ENCODE results near the gene TRNP1.
"Not testable (repeated sequence)": the region's sequence is repeated elsewhere in the genome, so short reads cannot be mapped to it uniquely, and the experiment has no call there.

Gene TRNP1

DNA sequence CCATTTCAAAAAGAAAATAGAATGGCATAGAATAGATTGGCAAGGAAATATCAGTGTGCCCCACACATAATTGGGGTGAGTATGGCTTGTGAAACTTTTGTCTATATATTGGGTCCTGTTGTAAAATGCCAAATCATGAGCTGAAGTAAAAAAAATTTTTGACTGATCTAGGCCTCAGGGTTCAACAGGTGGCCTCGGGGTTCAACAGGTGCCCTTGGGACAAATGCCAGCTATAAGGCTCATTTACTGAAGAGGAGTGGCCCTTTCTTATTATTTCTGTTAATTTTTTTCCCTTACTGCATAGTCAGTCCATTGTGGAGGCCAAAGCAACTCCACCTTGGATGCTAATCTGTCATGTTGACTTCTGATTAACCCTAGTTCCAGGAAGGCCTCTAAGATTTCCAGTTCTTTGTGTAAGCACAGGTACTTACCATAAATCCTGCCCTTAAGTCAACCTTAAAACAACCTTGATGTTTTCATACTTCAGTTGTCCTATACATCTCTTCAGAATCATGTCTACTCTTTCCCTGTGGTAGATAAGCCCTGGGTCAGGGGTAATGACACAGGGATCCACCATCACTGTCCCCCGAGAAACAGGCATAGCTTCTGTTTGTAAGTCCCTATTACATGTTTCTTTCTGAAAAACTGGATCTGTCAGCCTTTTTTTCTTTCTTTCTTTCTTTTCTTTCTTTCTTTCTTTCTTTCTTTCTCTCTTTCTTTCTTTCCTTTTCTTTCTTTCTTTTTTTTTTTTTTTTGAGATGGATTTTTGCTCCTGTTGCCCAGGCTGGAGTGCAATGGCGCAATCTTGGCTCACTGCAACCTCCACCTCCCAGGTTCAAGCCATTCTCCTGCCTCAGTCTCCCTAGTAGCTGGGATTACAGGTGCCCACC lies 16.6 kb upstream of the TRNP1 start:
- no peak for DNase-seq

DNA sequence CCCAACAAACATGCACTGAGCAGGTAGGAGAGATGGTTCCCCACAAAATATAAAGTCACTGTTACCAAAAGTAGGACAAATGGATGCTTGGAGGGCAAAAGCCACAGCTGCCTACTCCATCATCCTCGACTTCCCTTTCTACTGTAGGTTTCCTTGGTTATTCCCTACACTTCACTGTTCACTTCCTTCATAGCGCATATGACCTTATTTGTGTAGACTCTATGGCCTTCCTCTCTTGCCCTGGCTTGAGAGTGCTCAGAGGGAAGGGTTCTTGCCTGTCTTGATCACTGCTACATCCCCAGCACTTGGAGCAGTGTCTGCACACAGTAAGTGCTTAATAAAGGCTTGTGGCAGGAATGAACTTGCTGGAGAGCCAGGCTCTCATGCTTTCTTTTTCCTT lies 14.6 kb upstream of the TRNP1 start:
- DNase-seq, result no peak

DNA sequence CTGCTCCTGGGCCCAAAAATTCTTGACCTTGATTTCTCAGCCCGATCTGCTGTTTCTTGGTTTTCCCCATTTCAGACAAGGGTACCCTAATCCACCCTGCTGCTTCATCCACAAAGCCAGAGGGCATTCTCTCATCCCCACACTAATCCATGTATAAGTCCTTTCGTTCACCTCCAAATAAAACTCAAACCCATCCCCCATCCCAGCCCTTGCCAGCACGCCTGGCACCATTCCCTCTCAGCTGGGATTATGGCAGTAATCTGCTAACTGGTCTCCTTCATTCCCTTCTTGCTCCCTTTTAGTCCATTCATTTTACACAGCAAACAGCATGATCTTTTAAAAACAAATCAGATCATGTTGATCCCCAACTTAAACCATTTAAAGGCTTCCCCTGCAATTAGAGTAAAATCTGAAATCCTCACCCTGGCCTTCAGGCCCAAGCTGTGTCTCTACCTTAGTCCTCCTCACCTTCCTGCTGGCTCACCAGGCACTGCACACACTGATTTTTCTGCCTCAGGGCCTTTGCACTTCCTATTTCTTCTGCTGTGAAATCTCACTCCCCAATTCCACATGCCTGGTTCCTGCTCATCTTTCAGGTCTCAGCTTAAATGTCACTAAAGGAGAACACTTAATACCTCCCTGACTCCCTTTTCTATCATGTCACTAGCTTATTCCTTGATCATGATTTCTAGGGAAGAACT lies 12.2 kb upstream of the TRNP1 start:
- DNase-seq, result no peak

DNA sequence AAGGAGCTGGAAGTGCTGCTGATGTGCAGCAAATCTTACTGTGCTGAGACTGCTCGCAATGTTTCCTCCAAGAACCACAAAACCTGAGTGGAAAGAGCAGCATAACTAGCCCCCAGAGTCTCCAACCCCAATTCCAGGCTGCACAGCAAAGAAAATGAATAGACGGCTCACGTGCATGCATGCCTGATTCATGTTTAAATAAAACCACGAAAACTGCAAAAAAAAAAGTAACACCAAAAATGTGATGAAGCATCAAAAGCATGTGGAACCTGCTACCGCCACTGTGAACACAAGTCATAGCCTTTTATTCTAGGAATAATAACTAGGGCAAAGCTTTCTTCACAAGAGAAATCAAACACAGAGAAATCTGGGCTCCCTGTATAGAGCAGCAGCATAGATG lies 9.6 kb upstream of the TRNP1 start:
- no peak for DNase-seq

DNA sequence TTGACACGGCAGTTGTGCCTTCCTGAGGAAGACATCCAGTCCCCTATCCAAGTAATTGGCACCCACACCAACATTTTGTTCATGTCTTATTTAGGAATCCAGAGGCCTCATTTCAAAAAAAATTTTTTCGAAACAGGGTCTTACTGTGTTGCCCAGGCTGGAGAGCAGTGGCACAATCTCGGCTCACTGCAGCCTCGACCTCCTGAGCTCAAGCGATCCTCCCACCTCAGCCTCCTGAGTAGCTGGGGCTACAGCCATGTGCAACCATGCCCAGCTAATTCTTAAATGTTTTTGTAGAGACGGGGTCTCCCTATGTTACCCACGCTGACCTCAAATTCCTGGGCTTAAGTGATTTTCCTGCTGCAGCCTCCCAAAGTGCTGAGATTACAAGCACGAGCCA lies 9.2 kb upstream of the TRNP1 start:
- DNase-seq, result no peak

DNA sequence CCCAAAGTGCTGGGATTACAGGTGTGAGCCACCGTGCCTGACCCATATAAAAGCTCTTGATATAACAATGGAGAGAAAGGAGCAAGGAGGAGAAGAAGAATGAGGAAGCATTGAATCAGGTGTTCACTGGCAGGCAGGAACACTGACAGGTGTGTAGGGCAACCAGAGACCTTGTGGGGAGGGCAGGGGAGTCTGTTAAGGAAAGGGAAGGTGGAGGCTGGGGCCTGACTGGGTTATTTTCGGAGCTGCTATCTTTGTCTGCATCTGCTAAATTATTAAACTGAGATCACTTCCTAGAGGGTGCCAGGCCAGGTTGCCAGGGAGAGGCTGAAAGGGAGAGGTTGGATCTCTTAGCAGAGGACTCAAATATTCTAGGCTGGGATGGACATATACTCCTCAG lies 6.8 kb upstream of the TRNP1 start:
- DNase-seq, result no peak

DNA sequence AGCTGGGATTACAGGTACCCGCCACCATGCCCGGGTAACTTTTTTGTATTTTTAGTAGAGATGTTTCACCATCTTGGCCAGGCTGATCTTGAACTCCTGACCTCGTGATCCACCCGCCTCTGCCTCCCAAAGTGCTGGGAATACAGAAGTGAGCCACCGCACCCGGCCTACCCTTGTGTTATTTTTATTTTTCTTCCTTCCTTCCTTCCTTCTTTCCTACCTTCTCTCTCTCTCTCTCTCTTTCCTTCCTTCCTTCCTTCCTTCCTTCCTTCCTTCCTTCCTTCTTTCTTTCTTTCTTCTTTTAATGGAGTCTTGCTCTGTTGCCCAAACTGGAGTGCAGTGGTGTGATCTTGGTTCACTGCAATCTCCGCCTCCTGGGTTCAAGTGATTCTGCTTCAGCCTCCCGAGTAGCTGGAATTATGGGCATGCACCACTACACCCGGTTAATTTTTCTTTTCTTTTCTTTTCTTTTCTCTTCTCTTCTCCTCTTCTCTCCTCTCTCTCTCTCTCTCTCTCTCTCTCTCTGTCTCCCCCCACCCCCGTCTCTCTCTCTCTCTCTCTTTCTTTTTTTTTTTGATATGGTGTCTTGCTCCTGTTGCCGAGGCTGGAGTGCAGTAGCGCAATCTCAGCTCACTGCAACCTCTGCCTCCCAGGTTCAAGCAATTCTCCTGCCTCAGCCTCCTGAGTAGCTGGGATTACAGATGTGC lies 3.9 kb upstream of the TRNP1 start:
- DNase-seq, result not testable (repeated sequence)

DNA sequence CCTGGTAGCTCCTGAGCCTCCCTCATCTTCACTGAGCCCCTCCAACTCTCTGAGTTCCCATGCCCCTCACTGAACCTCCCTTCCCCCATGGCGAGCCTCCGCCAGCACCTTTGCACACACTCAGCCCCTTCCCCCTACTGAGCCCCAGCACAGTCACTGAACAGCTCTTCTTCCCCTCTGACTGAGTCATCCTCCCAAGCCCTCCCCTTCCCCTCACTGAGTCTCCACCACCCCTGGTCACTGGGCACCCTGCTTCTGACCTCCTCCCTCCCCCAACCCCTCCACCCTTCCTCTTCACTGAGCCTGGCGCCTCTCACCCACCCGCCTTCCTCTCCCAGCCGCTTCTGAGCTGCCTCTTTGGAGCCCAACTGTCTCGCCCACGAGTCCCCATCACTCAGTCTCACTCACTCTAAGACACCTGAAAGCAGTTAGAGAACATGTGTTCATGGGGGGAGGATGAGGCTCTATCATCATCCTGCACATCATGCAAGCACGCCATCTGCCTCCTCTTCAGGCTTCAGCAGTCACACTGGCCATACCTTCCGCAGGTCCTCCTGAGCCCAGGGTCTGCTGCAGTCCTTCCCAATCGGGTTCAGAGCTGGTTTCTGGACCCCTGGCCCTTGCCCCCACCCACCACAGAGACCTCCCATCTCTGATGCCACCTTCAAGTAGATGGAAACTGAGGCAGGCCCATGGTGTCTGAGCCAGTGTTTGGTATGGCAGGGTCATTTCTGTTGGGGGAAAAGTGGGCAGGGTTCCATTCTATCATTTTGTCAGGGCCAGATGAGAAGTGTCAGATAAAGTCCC lies 2.0 kb upstream of the TRNP1 start:
- DNase-seq, result peak; percentile 9

DNA sequence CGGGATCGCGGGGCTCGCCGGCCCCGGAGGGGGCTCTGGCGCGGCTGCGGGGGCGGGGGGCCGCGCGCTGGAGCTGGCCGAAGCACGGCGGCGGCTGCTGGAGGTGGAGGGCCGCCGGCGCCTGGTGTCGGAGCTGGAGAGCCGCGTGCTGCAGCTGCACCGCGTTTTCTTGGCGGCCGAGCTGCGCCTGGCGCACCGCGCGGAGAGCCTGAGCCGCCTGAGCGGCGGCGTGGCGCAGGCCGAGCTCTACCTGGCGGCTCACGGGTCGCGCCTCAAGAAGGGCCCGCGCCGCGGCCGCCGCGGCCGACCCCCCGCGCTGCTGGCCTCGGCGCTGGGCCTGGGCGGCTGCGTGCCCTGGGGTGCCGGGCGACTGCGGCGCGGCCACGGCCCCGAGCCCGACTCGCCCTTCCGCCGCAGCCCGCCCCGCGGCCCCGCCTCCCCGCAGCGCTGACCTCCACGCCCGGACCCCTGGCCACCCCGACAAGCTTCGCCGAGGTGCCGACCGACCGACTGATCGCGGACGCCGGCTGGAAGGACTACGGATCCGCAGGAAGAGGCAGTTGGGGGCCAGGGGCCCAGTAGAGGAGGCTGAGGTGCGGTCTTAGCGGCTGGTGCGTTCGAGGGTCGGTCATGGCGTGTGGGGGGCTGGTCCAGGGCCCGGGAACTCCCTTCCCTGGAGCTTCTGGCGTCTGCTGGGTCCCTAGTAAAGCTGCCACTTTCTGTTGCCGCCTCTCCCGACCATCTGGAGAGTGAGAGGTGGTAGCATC lies 711 bp downstream of the TRNP1 start:
- DNase-seq, result peak; percentile 14

DNA sequence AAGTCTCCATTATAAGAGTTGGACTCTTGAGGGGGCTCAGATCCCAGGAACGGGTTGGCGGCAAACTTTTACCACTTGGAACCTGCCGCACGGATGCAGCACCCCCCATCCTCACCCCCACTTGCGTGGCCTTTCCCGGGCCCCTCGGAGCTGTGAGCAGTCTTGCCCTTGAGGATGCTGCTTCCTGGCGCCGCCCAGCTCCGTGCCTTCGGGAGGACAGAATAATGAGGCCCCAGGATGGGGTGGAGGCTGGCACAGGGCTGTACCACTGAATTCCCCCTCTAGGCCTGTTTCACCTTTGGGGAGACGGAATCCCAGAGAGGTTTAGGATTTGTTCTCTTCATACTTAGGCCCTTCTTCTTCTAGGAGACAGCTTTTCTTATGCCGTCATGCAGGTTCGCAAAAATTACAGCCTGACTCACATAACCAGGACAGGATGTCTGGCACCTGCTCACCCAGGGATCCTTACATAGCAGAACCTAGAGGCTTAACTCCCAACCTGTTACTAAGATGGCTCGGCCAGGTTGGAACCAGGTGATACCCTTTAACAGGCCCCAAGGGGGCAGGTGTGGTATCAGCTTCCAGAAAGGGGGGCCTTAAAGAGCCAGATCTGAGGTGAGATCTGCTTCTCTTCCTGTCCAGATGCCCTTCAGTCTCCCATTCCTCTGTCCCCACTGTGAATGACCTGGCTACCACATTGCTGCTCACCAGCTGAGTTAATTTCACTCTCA lies 1.5 kb downstream of the TRNP1 start:
- no peak for DNase-seq

DNA sequence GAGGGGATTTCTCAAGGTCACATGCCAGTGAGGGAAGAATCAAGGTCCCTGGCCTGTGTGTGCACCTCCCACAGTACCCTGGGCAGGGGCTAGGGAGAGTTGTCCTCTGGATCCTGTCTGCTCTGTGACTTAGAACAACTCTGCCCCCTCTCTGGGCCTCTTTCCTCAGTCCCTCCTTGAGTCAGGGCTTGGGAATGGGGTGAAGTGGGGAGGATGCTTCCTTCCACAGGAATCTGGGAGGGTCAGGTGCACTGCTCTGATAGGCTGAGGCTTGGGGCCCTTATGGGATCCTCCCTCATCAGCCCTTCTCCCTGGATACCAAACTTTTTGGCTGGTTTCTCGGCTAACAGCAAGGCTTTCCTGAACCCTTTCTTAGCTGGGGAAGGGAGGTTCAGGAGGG lies 2.5 kb downstream of the TRNP1 start:
- DNase-seq, result no peak

DNA sequence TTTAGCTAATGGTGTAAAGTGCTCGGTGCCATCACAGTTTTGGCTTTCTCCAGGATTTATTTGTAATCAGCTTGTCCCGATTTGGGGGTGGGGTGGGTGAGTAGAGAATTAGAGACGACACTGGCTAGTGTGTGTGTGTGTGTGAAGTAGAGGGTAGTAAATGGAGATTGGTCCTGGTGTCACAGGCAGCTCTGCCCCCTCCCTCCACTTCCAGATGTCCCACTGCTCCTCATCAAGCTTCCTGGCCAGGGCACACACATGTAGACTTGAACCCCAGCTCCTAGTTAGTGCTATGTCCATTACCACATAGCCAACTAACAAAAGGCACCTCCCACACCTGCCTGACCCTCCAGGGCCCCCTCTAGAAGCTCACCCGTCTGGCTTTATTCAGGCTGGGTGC lies 3.2 kb downstream of the TRNP1 start:
- no peak for DNase-seq

DNA sequence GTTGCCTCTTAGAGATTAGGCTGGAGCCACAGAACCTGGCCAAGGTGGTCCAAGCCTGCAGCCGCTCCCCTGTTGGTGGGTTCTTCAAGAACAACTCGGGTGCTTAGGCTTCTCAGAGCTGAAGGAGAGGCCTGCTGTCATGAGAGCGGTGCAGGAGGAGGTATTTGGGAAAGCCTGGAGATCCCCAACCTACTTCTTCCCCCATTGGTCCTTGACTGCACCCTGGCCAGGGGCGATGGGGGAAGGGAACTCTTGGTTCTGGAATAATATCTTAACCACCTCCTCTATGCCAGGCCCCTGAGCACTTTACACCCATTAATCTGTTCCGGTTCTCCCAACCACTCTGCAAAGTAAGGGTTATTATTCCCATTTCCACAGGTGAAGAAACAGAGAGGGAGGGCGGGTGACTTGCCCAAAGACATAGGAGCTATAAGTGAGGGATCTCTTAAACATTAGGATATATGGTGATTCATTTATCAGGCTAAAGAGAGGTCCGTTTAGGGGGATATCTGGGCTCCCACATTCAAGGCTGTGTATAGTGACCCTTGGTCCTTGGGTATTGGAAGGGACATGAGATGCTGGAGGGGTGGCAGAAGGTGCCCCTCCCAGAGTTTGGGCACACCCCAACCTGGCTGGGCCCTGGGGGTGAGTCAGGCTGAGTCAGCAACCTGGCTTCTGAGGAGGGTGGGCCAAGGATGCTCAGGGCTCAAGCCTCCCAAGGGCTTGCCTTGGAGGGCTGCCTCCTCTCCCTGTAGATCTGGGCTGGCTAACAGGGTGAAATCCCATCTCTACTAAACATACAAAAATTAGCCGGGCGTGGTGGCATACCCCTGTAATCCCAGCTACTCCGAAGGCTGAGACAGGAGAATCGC lies 5.2 kb downstream of the TRNP1 start:
- no peak for DNase-seq

DNA sequence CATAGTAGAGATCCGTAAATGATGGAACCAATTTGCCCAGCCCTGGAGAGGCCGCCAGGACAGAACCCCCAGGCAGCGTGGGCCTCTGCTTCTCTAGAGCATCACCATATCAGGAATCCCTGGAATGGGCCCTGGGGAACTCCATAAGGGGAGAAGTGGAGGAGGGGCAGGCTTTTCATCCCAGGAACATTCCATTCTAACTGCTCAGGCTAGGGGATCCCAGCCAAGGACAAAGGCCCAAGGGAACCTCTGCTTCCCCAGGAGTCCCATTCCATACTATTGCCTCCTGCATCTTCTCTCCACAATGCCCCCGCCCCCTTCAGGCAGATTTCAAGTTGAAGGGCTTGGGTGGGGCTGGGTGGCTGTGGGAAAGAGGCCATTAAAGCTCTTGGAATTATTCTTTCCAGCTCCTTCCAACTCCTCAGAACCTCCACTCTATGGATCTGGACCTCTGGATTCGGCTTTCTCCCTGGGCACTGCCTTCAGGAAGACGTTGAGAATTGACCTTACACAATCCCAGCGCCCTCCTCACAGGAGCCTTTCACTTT lies 6.0 kb downstream of the TRNP1 start:
- no peak for DNase-seq

DNA sequence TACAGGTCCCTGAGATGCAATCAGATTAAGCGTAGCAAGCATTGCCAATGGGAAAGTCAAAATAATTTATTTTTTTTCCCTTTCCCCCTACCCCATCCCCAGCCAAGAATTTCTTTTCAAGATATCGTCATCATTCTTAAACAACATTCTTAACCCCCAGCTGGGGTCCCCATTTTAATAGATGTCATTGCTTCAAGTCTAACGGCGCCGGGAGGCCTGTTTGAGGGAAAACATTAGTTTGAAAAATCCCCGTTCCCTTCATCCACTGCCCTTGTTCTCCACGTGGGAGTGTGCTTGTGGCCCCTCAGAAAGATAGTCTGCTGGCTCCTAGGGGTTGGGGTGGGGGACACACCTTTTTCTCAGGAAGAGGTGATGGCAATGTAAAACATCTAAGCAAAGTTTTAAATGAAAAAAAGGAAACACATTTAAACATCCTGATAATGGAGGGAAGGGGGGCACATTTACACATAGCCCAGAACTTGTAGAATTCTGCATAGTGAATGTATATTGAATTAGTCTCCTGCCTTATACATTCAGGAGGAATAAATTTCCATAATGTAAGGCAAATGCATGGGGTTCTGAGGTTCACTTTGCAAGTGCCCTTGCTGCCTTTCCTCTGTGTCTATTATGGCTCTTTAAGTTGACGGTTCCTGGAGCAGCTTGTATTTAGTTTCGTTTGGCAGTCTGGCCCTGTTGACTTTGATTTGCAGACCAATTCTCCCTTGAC lies 6.8 kb downstream of the TRNP1 start:
- DNase-seq, result no peak

DNA sequence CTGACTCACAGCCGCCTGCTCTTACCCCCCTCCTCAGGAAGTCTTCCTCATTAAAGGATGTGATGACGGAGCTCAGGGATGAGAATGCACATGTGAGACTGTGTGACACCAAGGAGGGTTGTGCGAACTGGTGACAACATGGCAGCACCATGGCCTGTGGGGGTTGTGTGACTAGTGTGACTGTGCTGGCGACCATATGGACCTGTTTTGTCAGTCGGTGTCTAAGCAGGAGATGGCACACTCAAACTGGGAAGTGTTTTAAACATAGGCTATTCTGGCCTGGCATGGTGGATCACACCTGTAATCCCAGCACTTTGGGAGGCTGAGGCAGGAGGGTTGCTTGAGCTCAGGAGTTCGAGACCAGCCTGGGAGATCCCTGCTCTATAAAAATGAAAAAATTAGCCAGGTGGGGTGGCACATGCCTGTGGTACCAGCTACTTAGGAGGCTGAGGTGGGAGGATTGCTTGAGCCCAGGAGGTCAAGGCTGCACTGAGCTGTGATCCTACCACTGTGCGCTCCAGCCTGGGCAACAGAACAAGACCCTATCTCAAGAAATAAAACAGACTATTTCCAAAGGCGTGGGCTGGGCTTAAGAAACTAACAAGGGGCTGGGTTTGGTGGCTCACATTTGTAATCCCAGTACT lies 7.4 kb downstream of the TRNP1 start:
- DNase-seq, result no peak

DNA sequence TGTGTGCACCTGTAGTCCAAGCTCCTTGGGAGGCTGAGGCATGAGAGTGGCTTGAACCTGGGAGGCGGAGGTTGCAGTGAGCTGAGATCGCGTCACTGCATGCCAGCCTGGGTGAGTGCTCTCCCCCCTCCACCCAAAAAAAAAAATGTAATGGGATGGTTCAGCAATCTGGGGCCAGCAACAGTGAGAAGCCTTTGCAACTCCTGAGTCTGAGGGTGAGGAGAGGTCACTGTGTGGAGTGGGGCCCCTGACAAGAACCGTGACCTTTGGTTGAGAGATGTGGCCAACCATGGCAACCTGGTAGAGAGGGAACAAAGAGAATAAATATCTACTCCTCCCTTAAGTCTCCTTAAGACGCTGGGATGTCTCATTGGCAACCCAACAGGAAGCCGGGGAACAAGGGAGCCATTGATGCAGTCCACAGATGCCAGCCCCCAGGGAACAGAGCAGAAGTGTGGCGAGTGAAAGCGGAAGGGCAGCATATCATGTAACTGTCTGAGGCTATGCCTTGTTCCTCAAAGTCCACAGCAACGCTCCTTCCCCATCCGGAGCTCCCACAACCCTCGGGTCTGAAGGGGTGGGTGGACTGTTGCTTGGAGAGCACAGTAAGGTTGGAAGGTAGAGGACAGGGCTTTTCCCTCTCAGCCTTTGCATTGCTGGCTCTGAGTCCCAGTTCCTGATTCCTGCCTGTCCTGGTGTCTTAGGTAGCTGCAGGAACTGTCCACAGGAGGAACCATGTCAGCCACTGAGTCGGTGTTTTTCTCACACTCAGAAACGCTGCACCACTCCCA lies 8.3 kb downstream of the TRNP1 start:
- no peak for DNase-seq
